Measurements from ENCODE around the gene IGSF6. TPM values are rescaled to one million over a fixed set of nuclear protein-coding genes. Genes with fewer than 3 reads are reported as not detected.

The IGSF6 gene
- total RNA-seq, 2 experiments from 2014 or later, result 0.20 TPM; not detected in 1

- no peak for TF ChIP-seq CTCF (IDR thresholded peaks at IDR 0.05)
- no peak for ATAC-seq
- ChIA-PET POLR2A (interaction anchor here (0.8 to 1.8 kb wide), 5 partner anchors 11 to 68 kb away, joined by 3 to 5 read pairs (median 3); no protein-coding TSS in a partner anchor), CTCF (interaction anchor here (0.9 to 2.9 kb wide), 9 partner anchors 13 to 356 kb away, joined by 3 to 33 read pairs (median 5); partner anchors contain the start of gene PDZD9)
- H3K4me3 Mint-ChIP-seq, result peak overlapping the region; percentile 74
- intact Hi-C loops (cut with micrococcal nuclease), result loop anchor here (2.0 to 5.0 kb wide), 2 partner anchors 32 to 60 kb away; no protein-coding TSS in a partner anchor
- peaks cover 3% of the 10 kb centered on the region for H3K36me3 Mint-ChIP-seq (ENCODE audit: low read depth)
- no peaks in the 10 kb centered on the region for H3K27me3 Mint-ChIP-seq
- no peak for DNase-seq
- peak overlapping the region; percentile 93 for H3K27ac Mint-ChIP-seq
- no peaks in the 10 kb centered on the region for H3K9me3 Mint-ChIP-seq
- H3K4me1 Mint-ChIP-seq (ENCODE audit: low read depth), result peaks cover 48% of the 10 kb centered on the region
Observed at GRCh38 chr16:21644674-21645073, 7.7 kb downstream of the IGSF6 start.

- DNase-seq (no peak), ATAC-seq (no peak)
- no peaks in the 10 kb centered on the region for H3K27me3 Mint-ChIP-seq
- intact Hi-C loops (cut with micrococcal nuclease), result loop anchor here (2.0 kb wide), 1 partner anchor 59 kb away; no protein-coding TSS in a partner anchor
- peaks cover 54% of the 10 kb centered on the region for H3K4me1 Mint-ChIP-seq (ENCODE audit: low read depth)
- no peaks in the 10 kb centered on the region for H3K9me3 Mint-ChIP-seq
- H3K4me3 Mint-ChIP-seq, result no peak overlapping the region
- ChIA-PET CTCF (interaction anchor here (0.9 to 2.9 kb wide), 4 partner anchors 14 to 62 kb away, joined by 3 to 33 read pairs (median 6); no protein-coding TSS in a partner anchor), POLR2A (interaction anchor here (0.8 to 1.5 kb wide), 3 partner anchors 38 to 69 kb away, joined by 3 to 6 read pairs (median 4); no protein-coding TSS in a partner anchor)
- no peak overlapping the region for H3K27ac Mint-ChIP-seq
- H3K36me3 Mint-ChIP-seq (ENCODE audit: low read depth), result peaks cover 3% of the 10 kb centered on the region
- TF ChIP-seq CTCF (IDR thresholded peaks at IDR 0.05), result no peak
Observed at GRCh38 chr16:21643785-21644184, 8.6 kb downstream of the IGSF6 start.

- Mint-ChIP-seq H3K4me1 (ENCODE audit: low read depth) (peaks cover 53% of the 10 kb centered on the region), H3K27me3 (no peaks in the 10 kb centered on the region), H3K9me3 (no peaks in the 10 kb centered on the region), H3K4me3 (no peak overlapping the region), H3K36me3 (ENCODE audit: low read depth) (peaks cover 3% of the 10 kb centered on the region), H3K27ac (no peak overlapping the region)
- no peak for TF ChIP-seq CTCF (IDR thresholded peaks at IDR 0.05)
- ChIA-PET POLR2A (interaction anchor here (1.5 kb wide), 1 partner anchor 37 kb away, joined by 6 read pairs; no protein-coding TSS in a partner anchor), CTCF (interaction anchor here (0.7 to 6.4 kb wide), 8 partner anchors 10 to 65 kb away, joined by 3 to 36 read pairs (median 6); partner anchors contain the start of gene IGSF6)
- ATAC-seq (no peak), DNase-seq (no peak)
- intact Hi-C loops (cut with micrococcal nuclease), result no loop called here
Observed at GRCh38 chr16:21642861-21643260, 9.5 kb downstream of the IGSF6 start.

- DNase-seq (no peak), ATAC-seq (no peak)
- Mint-ChIP-seq H3K9me3 (no peaks in the 10 kb centered on the region), H3K4me1 (ENCODE audit: low read depth) (peaks cover 54% of the 10 kb centered on the region), H3K36me3 (ENCODE audit: low read depth) (peaks cover under 1% of the 10 kb centered on the region), H3K27me3 (no peaks in the 10 kb centered on the region), H3K27ac (no peak overlapping the region), H3K4me3 (no peak overlapping the region)
- POLR2A ChIA-PET, result interaction anchor here (1.6 kb wide), 1 partner anchor 33 kb away, joined by 4 read pairs; no protein-coding TSS in a partner anchor
- CTCF ChIA-PET, result interaction anchor here (0.7 to 6.4 kb wide), 8 partner anchors 11 to 66 kb away, joined by 3 to 36 read pairs (median 6); partner anchors contain the start of genes IGSF6 and METTL9
- intact Hi-C loops (cut with micrococcal nuclease), result no loop called here
- TF ChIP-seq CTCF (IDR thresholded peaks at IDR 0.05), result no peak
Observed at GRCh38 chr16:21641916-21642315, 10.5 kb downstream of the IGSF6 start.

- ChIA-PET CTCF (interaction anchor here (0.9 to 6.4 kb wide), 15 partner anchors 11 to 69 kb away, joined by 3 to 61 read pairs (median 6); partner anchors contain the start of genes IGSF6 and METTL9), POLR2A (interaction anchor here (0.7 to 1.7 kb wide), 4 partner anchors 30 to 69 kb away, joined by 3 to 6 read pairs (median 4); no protein-coding TSS in a partner anchor)
- no peak for TF ChIP-seq CTCF (IDR thresholded peaks at IDR 0.05)
- Mint-ChIP-seq H3K9me3 (no peaks in the 10 kb centered on the region), H3K4me1 (ENCODE audit: low read depth) (peaks cover 39% of the 10 kb centered on the region), H3K36me3 (ENCODE audit: low read depth) (peaks cover 12% of the 10 kb centered on the region), H3K27me3 (no peaks in the 10 kb centered on the region), H3K27ac (no peak overlapping the region), H3K4me3 (no peak overlapping the region)
- no peak for ATAC-seq
- intact Hi-C loops (cut with micrococcal nuclease), result no loop called here
- no peak for DNase-seq
Observed at GRCh38 chr16:21639493-21639892, 12.9 kb downstream of the IGSF6 start.
